ENCODE data around the gene TIAM2. TPM values are rescaled to one million over a fixed set of nuclear protein-coding genes. Genes with fewer than 3 reads are reported as not detected.

Gene TIAM2
- total and polyA plus RNA-seq, 8 donors = 1.1 to 44.2 (median 5.5) TPM

DNA sequence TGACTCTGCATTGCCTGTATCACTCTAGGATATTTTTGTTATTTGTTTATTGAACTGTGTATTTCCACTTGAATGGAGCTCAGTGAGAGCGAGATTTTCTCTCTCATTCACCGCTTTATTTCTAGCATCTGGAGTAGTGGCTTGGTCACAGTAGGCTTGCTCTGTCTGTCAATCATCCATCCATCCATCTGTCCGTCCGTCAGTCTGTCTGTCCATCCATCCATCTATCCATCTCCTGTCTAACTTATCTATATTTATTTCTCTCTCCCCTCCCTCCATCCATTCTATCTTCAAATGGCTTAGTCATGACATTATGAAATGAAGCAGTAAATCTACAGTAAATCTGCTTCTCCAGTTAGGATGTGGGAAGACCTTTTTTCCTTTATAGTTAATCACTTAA is 94.6 kb downstream of the TIAM2 start:
- TF ChIP-seq POLR2A (IDR thresholded peaks at IDR 0.05) (no peak), EP300 (IDR thresholded peaks at IDR 0.05) (no peak), POLR2AphosphoS5 (IDR thresholded peaks at IDR 0.05) (no peak)
- TF ChIP-seq, protein P1, sequence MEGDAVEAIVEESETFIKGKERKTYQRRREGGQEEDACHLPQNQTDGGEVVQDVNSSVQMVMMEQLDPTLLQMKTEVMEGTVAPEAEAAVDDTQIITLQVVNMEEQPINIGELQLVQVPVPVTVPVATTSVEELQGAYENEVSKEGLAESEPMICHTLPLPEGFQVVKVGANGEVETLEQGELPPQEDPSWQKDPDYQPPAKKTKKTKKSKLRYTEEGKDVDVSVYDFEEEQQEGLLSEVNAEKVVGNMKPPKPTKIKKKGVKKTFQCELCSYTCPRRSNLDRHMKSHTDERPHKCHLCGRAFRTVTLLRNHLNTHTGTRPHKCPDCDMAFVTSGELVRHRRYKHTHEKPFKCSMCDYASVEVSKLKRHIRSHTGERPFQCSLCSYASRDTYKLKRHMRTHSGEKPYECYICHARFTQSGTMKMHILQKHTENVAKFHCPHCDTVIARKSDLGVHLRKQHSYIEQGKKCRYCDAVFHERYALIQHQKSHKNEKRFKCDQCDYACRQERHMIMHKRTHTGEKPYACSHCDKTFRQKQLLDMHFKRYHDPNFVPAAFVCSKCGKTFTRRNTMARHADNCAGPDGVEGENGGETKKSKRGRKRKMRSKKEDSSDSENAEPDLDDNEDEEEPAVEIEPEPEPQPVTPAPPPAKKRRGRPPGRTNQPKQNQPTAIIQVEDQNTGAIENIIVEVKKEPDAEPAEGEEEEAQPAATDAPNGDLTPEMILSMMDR (IDR thresholded peaks at IDR 0.05) = no peak

DNA sequence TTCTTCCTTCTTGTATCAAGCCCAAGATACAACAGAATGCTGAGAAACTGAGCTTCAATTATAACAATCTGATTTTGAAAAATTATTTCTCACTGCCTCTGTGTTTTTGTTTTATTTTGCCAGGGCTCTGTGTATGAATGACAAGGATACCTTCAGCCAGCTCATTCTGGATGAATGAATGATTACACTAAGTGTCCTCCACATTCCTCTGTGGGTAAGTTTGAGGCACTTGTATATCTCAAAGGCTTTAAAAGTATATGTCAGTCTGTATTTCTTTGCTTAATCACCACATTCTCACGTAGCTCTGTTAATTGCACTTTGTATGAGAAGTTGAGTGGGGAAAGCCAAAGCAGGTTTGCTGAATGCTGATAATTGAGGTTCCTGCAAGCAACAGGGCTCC is 95.1 kb downstream of the TIAM2 start:
- no peaks in the 10 kb centered on the region for H3K9me3 ChIP-seq
- intact Hi-C loops (cut with DNase I; ENCODE audit: low total_unique reads) = no loop called here
- H3K27me3 ChIP-seq = no peaks in the 10 kb centered on the region
- H3K4me3 ChIP-seq = no peak overlapping the region
- 59 to 80% (median 72%) methylated on average over 1 of the region's 1 CpG for WGBS, 5 donors
- TF ChIP-seq, protein P1 (IDR thresholded peaks at IDR 0.05) = no peak
- TF ChIP-seq EP300 (IDR thresholded peaks at IDR 0.05) = no peak
- TF ChIP-seq POLR2AphosphoS5 (IDR thresholded peaks at IDR 0.05) = no peak
- TF ChIP-seq POLR2A (IDR thresholded peaks at IDR 0.05) = no peak
- H3K4me1 ChIP-seq = peaks cover 0 to 10% (median 9%) of the 10 kb centered on the region in 4 donors
- DNase-seq = no peak
- no peak overlapping the region for H3K27ac ChIP-seq
- H3K36me3 ChIP-seq = peaks cover 0 to 5% (median 0%) of the 10 kb centered on the region in 4 donors

More for the DNA sequence above, 94.6 kb downstream of the TIAM2 start:
- Histone ChIP-seq H3K27ac (no peak overlapping the region), H3K36me3 (peaks cover 0 to 5% (median 0%) of the 10 kb centered on the region in 4 donors), H3K27me3 (no peaks in the 10 kb centered on the region), H3K4me3 (no peak overlapping the region), H3K4me1 (peaks cover 0 to 14% (median 10%) of the 10 kb centered on the region in 4 donors), H3K9me3 (no peaks in the 10 kb centered on the region)
- intact Hi-C loops (cut with DNase I; ENCODE audit: low total_unique reads) = no loop called here
- no peak for DNase-seq
- 95 to 99% (median 96%) methylated on average over 4 of the region's 4 CpGs for WGBS, 5 donors

- H3K27ac ChIP-seq = no peak overlapping the region
- WGBS, 5 donors = 94 to 99% (median 97%) methylated on average over 10 of the region's 10 CpGs
- H3K36me3 ChIP-seq = peaks cover 0 to 5% (median 0%) of the 10 kb centered on the region in 4 donors
- TF ChIP-seq, protein P1 (IDR thresholded peaks at IDR 0.05) = no peak
- TF ChIP-seq POLR2A (IDR thresholded peaks at IDR 0.05) (no peak), POLR2AphosphoS5 (IDR thresholded peaks at IDR 0.05) (no peak), EP300 (IDR thresholded peaks at IDR 0.05) (no peak)
- no peaks in the 10 kb centered on the region for H3K4me1 ChIP-seq
- no peak for DNase-seq
- no peaks in the 10 kb centered on the region for H3K9me3 ChIP-seq
- intact Hi-C loops (cut with DNase I; ENCODE audit: low total_unique reads) = no loop called here
- H3K27me3 ChIP-seq = no peaks in the 10 kb centered on the region
- no peak overlapping the region for H3K4me3 ChIP-seq
These were observed 96.6 kb downstream of the TIAM2 start for GRCh38 chr6:155091756-155092155.

DNA sequence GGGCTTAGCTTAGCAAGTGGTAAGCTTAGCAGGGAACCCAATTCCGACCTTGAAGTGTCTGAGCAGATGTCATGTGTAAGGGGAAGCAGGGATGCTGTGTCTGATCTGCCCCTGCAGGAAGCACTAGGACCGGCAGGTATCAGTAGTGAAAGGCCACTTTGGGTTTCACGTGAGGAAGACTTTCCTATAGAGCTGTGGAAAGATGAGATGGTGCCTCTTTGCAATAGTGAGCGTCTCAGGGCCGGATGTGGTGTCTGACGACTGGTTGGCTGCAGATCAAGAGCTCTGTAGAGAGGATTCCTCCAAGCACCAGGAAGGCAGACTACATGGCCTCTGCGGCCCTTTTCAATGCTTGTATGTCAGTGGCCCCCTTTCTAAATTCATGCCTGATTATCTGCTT is 98.3 kb downstream of the TIAM2 start:
- peaks cover 0 to 5% (median 0%) of the 10 kb centered on the region in 4 donors for H3K36me3 ChIP-seq
- H3K4me1 ChIP-seq = no peaks in the 10 kb centered on the region
- no peaks in the 10 kb centered on the region for H3K27me3 ChIP-seq
- intact Hi-C loops (cut with DNase I; ENCODE audit: low total_unique reads) = no loop called here
- TF ChIP-seq, protein P1 (IDR thresholded peaks at IDR 0.05) = no peak
- TF ChIP-seq POLR2AphosphoS5 (IDR thresholded peaks at IDR 0.05) = no peak
- no peak for TF ChIP-seq EP300 (IDR thresholded peaks at IDR 0.05)
- TF ChIP-seq POLR2A (IDR thresholded peaks at IDR 0.05) = no peak
- H3K4me3 ChIP-seq = no peak overlapping the region
- no peak for DNase-seq
- no peaks in the 10 kb centered on the region for H3K9me3 ChIP-seq
- H3K27ac ChIP-seq = no peak overlapping the region
- WGBS, 5 donors = 76 to 89% (median 83%) methylated on average over 7 of the region's 7 CpGs
